ENCODE data around the gene BAHCC1.

The BAHCC1 gene

DNA sequence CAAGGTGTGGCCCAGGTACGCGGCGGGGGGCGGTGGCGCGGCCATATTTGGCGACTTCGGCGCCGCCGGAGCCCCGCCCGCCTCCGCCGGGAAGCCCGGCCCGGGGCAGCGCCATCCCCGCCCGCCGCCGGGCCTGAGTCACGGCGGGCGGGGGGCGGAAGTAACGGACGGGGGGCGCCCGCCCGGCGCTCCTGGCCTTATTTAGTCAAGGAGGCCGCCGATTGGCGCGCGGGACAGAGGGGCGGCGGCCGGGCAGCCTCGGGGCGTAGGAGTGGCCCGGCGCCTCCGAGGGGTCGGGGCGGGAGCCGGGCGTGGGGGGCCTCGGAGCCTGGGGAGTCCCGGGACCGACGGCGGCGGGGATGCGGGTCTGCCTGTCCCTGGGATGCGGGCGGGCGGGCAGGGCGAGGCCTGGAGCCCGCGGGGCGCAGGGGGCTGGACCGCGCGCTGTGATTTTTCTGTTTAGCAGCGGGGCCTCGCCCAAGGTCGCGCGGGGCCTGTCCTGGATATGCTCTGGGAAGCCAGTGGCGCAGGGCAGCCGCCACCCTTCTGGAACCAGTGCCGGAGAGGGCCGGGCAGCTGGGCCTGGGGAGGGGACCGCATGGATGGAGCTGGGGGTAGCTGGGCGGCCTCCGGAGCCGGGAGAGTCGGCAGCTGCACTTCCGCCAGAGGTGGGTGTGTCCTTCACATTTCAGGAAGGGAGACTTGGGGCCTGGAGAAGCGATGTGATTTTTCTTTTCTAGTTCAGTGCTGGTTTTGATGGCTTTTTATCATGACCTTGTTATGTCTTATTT lies 119.7 kb downstream of the BAHCC1 start:
- H3K4me1 ChIP-seq (ENCODE audit: control insufficient read depth, insufficient read depth, low read length) = peaks cover 51% of the 10 kb centered on the region
- no peaks in the 10 kb centered on the region for H3K27me3 ChIP-seq (replicated peaks; ENCODE audit: control insufficient read depth, insufficient read depth, low read length)
- peaks cover 18% of the 10 kb centered on the region for H3K36me3 ChIP-seq (ENCODE audit: control insufficient read depth, insufficient read depth, low read length, severe bottlenecking)
- DNase-seq (ENCODE audit: low read depth) = peak; percentile 88
- H3K9ac ChIP-seq (ENCODE audit: low read length) = peak overlapping the region; percentile 97
- H3K4me3 ChIP-seq (ENCODE audit: low read length) = peak overlapping the region; percentile 83
- no peaks in the 10 kb centered on the region for H3K9me3 ChIP-seq (ENCODE audit: control insufficient read depth, low read length)

DNA sequence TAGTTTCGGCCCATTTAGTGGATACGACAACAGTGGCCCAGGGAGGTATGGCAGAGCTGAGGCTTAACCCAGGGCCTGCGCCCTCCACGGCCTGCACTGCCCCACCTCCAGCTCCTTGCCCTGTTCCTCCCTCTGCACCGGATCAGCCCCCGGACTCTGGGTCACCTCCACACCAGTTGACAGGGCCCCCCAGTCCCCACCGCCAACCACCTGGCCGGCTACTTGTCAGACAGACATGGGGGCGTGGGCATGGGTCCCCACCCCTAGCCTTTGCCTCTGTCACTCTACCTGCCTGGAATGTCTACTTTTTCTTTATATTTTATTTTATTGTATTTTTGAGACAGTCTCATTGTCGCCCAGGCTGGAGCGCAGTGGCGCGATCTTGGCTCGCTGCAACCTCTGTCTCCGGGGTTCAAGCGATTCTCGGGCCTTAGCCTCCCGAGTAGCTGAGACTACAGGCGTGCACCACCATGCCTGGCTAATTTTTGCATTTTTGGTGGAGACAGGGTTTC lies 120.3 kb downstream of the BAHCC1 start:
- Histone ChIP-seq H3K9me3 (ENCODE audit: control insufficient read depth, low read length) (no peaks in the 10 kb centered on the region), H3K4me3 (ENCODE audit: low read length) (peak overlapping the region; percentile 83), H3K9ac (ENCODE audit: low read length) (peak overlapping the region; percentile 97), H3K4me1 (ENCODE audit: control insufficient read depth, insufficient read depth, low read length) (peaks cover 45% of the 10 kb centered on the region), H3K27me3 (replicated peaks; ENCODE audit: control insufficient read depth, insufficient read depth, low read length) (no peaks in the 10 kb centered on the region), H3K36me3 (ENCODE audit: control insufficient read depth, insufficient read depth, low read length, severe bottlenecking) (peaks cover 12% of the 10 kb centered on the region)
- DNase-seq (ENCODE audit: low read depth) = no peak

All from adipocyte (in vitro differentiated cells).